NCI-H82 (cell line): ENCODE results near the gene NUSAP1.

Experiments used
- DNase-seq: peaks from one replicate; lab custom pipeline; 2025; lab: John Stamatoyannopoulos, UW

The NUSAP1 gene

GRCh38 chr15:41333026-41333562 lies 413 bp downstream of the NUSAP1 start:
- peak; percentile 89 for DNase-seq

GRCh38 chr15:41334293-41335120 lies 1.8 kb downstream of the NUSAP1 start:
- peak; percentile 33 for DNase-seq

GRCh38 chr15:41336549-41336948 lies 3.9 kb downstream of the NUSAP1 start:
- no peak for DNase-seq

GRCh38 chr15:41337047-41337446 lies 4.4 kb downstream of the NUSAP1 start:
- DNase-seq, result no peak

GRCh38 chr15:41337631-41338522 lies 5.2 kb downstream of the NUSAP1 start:
- DNase-seq, result no peak

GRCh38 chr15:41340189-41340695 lies 7.6 kb downstream of the NUSAP1 start:
- DNase-seq, result no peak

- DNase-seq, result no peak
These were observed 8.8 kb downstream of the NUSAP1 start for GRCh38 chr15:41341519-41341918.

GRCh38 chr15:41347236-41347635 lies 14.6 kb downstream of the NUSAP1 start:
- no peak for DNase-seq

- no peak for DNase-seq
These were observed 17.5 kb downstream of the NUSAP1 start for GRCh38 chr15:41350057-41350717.

- DNase-seq, result no peak
These were observed 21.7 kb downstream of the NUSAP1 start for GRCh38 chr15:41354371-41354770.

GRCh38 chr15:41367418-41367817 lies 34.7 kb downstream of the NUSAP1 start:
- DNase-seq, result peak; percentile 42

GRCh38 chr15:41377978-41378377 lies 45.3 kb downstream of the NUSAP1 start:
- DNase-seq, result no peak

GRCh38 chr15:41383974-41384749 lies 51.5 kb downstream of the NUSAP1 start:
- peak; percentile 29 for DNase-seq

GRCh38 chr15:41387646-41388045 lies 55.0 kb downstream of the NUSAP1 start:
- DNase-seq, result no peak

- DNase-seq, result no peak
These were observed 60.0 kb downstream of the NUSAP1 start for GRCh38 chr15:41392659-41393058.

GRCh38 chr15:41394924-41395323 lies 62.2 kb downstream of the NUSAP1 start:
- no peak for DNase-seq

GRCh38 chr15:41396111-41396510 lies 63.4 kb downstream of the NUSAP1 start:
- DNase-seq, result no peak

- no peak for DNase-seq
These were observed 69.2 kb downstream of the NUSAP1 start for GRCh38 chr15:41401904-41402267.

GRCh38 chr15:41407341-41407740 lies 74.7 kb downstream of the NUSAP1 start:
- no peak for DNase-seq

GRCh38 chr15:41408234-41408641 lies 75.6 kb downstream of the NUSAP1 start:
- peak; percentile 89 for DNase-seq

- no peak for DNase-seq
These were observed 78.3 kb downstream of the NUSAP1 start for GRCh38 chr15:41411031-41411430.
